ENCODE data around the gene ALDH1B1.
A peak's percentile ranks its signal among the peaks of the same experiment; 100 is the strongest.

Gene ALDH1B1

DNA sequence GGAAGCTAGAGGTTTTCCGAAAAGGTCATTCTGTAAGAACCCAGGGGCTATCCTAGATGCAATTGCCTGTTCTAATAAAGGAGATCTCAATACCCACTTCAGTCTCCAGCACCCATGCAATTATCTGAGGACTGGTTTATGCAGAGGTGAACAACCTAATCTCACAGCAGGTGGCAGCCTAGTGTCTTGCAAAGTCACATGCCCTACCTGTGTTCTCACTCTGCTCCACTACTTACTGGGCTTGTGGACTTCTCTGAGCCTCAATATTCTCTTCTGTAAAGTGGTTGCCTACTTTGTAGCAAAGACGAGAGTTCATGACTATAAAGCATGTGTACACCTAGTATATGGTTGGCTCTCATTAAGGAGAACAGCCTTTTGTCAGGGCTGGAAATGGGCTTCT, 21.0 kb upstream of the ALDH1B1 start:
- no peaks in the 10 kb centered on the region for H3K36me3 ChIP-seq (ENCODE audit: insufficient read depth, low read length)
- no peaks in the 10 kb centered on the region for H3K4me1 ChIP-seq (ENCODE audit: insufficient read depth, low read length, poor library complexity, severe bottlenecking)
- no peaks in the 10 kb centered on the region for H3K9me3 ChIP-seq (ENCODE audit: insufficient read depth, low read depth, low read length)
- H3K79me2 ChIP-seq (ENCODE audit: insufficient read depth, low read length): no peaks in the 10 kb centered on the region
- H3K9ac ChIP-seq (ENCODE audit: low read depth, low read length, poor library complexity, severe bottlenecking): no peak overlapping the region
- H3K27me3 ChIP-seq (ENCODE audit: insufficient read depth, low read length, poor library complexity, severe bottlenecking): no peaks in the 10 kb centered on the region
- H2AFZ ChIP-seq (ENCODE audit: low read length): no peak overlapping the region
- H4K20me1 ChIP-seq (ENCODE audit: insufficient read depth, low read length, poor library complexity, severe bottlenecking): no peaks in the 10 kb centered on the region
- no peaks in the 10 kb centered on the region for H3K9me2 ChIP-seq (replicated peaks; ENCODE audit: low read depth, low read length)
- TF ChIP-seq, protein P1, sequence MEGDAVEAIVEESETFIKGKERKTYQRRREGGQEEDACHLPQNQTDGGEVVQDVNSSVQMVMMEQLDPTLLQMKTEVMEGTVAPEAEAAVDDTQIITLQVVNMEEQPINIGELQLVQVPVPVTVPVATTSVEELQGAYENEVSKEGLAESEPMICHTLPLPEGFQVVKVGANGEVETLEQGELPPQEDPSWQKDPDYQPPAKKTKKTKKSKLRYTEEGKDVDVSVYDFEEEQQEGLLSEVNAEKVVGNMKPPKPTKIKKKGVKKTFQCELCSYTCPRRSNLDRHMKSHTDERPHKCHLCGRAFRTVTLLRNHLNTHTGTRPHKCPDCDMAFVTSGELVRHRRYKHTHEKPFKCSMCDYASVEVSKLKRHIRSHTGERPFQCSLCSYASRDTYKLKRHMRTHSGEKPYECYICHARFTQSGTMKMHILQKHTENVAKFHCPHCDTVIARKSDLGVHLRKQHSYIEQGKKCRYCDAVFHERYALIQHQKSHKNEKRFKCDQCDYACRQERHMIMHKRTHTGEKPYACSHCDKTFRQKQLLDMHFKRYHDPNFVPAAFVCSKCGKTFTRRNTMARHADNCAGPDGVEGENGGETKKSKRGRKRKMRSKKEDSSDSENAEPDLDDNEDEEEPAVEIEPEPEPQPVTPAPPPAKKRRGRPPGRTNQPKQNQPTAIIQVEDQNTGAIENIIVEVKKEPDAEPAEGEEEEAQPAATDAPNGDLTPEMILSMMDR (conservative IDR thresholded peaks at IDR 0.05; ENCODE audit: low read length): peak; percentile 62
- no peak for TF ChIP-seq EZH2phosphoT487 (IDR thresholded peaks at IDR 0.05; ENCODE audit: borderline replicate concordance)
- H3K4me2 ChIP-seq (ENCODE audit: low read depth, low read length, poor library complexity, severe bottlenecking): no peak overlapping the region
- no peaks in the 10 kb centered on the region for H3F3A ChIP-seq (ENCODE audit: low read depth)
- no peak overlapping the region for H3K4me3 ChIP-seq (ENCODE audit: low read length, poor library complexity, severe bottlenecking)

DNA sequence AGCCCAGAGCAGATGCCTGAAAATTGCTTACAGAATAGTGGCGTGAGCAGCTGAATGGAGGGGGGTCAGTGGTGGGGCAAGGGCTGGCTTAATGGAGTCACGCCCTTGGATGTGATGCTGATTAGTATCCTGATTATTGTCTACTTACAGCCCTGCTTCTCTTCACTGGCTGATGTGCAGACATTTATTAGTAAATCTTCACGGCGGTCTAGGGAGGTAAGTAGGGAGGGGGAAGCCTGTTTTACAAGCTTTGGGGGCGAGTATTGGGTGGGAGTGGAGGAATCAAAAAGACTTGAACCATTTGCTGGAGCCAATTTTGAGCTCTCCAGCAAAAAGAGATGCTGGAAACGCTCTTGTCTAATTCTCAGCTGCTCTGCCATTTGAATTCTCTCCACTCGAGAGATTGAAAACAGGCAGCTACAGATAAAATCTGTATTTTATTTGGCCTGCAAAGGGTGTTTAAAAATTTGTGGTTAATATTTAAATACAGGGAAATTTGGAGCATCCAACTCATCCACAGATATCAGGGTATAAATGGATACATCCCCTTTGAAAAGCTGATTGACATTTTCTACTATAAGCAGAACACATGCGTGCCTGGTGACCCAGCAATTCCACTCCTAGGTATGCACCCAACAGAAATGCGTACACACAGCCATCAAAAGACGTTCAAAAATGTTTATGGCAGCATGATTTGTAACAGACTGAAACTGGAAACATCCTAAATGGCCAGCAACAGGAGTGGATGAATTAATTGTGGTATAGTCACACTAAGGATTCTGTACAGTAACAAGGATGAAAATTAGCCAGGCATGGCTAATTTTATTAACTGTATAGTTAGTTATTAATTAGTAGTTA, 19.5 kb upstream of the ALDH1B1 start:
- Histone ChIP-seq H3K4me2 (ENCODE audit: low read depth, low read length, poor library complexity, severe bottlenecking) (no peak overlapping the region), H2AFZ (ENCODE audit: low read length) (no peak overlapping the region), H3K9me3 (ENCODE audit: insufficient read depth, low read depth, low read length) (no peaks in the 10 kb centered on the region), H3F3A (ENCODE audit: low read depth) (no peaks in the 10 kb centered on the region), H4K20me1 (ENCODE audit: insufficient read depth, low read length, poor library complexity, severe bottlenecking) (no peaks in the 10 kb centered on the region), H3K4me1 (ENCODE audit: insufficient read depth, low read length, poor library complexity, severe bottlenecking) (no peaks in the 10 kb centered on the region), H3K27me3 (ENCODE audit: insufficient read depth, low read length, poor library complexity, severe bottlenecking) (no peaks in the 10 kb centered on the region), H3K9me2 (replicated peaks; ENCODE audit: low read depth, low read length) (no peaks in the 10 kb centered on the region), H3K36me3 (ENCODE audit: insufficient read depth, low read length) (no peaks in the 10 kb centered on the region), H3K9ac (ENCODE audit: low read depth, low read length, poor library complexity, severe bottlenecking) (no peak overlapping the region), H3K4me3 (ENCODE audit: low read length, poor library complexity, severe bottlenecking) (no peak overlapping the region), H3K79me2 (ENCODE audit: insufficient read depth, low read length) (no peaks in the 10 kb centered on the region)
- TF ChIP-seq, protein P1 (conservative IDR thresholded peaks at IDR 0.05; ENCODE audit: low read length): no peak
- no peak for TF ChIP-seq EZH2phosphoT487 (IDR thresholded peaks at IDR 0.05; ENCODE audit: borderline replicate concordance)

DNA sequence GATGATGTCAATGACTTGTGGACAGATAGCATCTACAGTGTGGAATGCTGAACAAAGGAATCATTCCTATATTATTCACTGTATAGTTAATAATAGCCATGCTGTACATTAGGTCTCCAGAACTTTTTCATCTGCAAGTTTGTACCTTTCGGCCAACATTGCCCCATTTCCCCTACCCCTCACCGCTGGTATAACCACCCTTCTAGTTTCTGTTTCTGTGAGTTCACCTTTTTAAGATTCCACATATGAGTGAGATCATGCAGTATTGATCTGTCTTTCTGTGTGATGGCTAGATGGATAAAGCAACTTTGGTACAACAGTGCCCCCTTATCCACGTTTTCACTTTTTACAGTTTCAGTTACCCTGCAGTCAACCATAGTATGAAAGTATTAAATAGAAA, 18.8 kb upstream of the ALDH1B1 start:
- Histone ChIP-seq H3K79me2 (ENCODE audit: insufficient read depth, low read length) (no peaks in the 10 kb centered on the region), H3K4me2 (ENCODE audit: low read depth, low read length, poor library complexity, severe bottlenecking) (no peak overlapping the region), H3K9me2 (replicated peaks; ENCODE audit: low read depth, low read length) (no peaks in the 10 kb centered on the region), H3F3A (ENCODE audit: low read depth) (no peaks in the 10 kb centered on the region), H3K27me3 (ENCODE audit: insufficient read depth, low read length, poor library complexity, severe bottlenecking) (no peaks in the 10 kb centered on the region), H3K9me3 (ENCODE audit: insufficient read depth, low read depth, low read length) (no peaks in the 10 kb centered on the region), H4K20me1 (ENCODE audit: insufficient read depth, low read length, poor library complexity, severe bottlenecking) (no peaks in the 10 kb centered on the region), H3K4me1 (ENCODE audit: insufficient read depth, low read length, poor library complexity, severe bottlenecking) (no peaks in the 10 kb centered on the region), H2AFZ (ENCODE audit: low read length) (no peak overlapping the region), H3K36me3 (ENCODE audit: insufficient read depth, low read length) (no peaks in the 10 kb centered on the region), H3K9ac (ENCODE audit: low read depth, low read length, poor library complexity, severe bottlenecking) (no peak overlapping the region), H3K4me3 (ENCODE audit: low read length, poor library complexity, severe bottlenecking) (no peak overlapping the region)
- TF ChIP-seq, protein P1 (conservative IDR thresholded peaks at IDR 0.05; ENCODE audit: low read length): no peak
- no peak for TF ChIP-seq EZH2phosphoT487 (IDR thresholded peaks at IDR 0.05; ENCODE audit: borderline replicate concordance)
